Astrocyte of the spinal cord (primary cell): Measurements from ENCODE around the gene AKR1B1.

ENCODE experiments used
- DNase-seq: peaks from one replicate; pipeline ENCODE4 v3.0.0; 2011; ENCODE audit warnings: low read depth, low spot score
- H3K4me3 ChIP-seq: 2 replicates; pipeline ENCODE4 v1.5.1; 2011; ENCODE audit warnings: low read depth, mild to moderate bottlenecking, low read length, moderate library complexity
- CTCF ChIP-seq: IDR thresholded peaks from 2 replicates; pipeline ENCODE4 v1.5.1; 2012; ENCODE audit warnings: low read depth, mild to moderate bottlenecking, low read length, inconsistent platforms
- in situ Hi-C: cut with HindIII; loops from 2 replicates; pipeline ENCODE4 v1.10.0; 2017; ENCODE audit warnings: low sequenced_read_pairs

The AKR1B1 gene

GRCh38 chr7:134448356-134449229 is 10.3 kb downstream of the AKR1B1 start:
- TF ChIP-seq CTCF: no peak
- peak; percentile 86 for DNase-seq
- no peak overlapping the region for H3K4me3 ChIP-seq
- in situ Hi-C loops: no loop called here

- in situ Hi-C loops: no loop called here
- H3K4me3 ChIP-seq: no peak overlapping the region
- no peak for DNase-seq
- no peak for TF ChIP-seq CTCF
These were observed 11.5 kb downstream of the AKR1B1 start for GRCh38 chr7:134447383-134447782.

GRCh38 chr7:134446923-134447322 is 12.0 kb downstream of the AKR1B1 start:
- in situ Hi-C loops: no loop called here
- no peak for TF ChIP-seq CTCF
- H3K4me3 ChIP-seq: no peak overlapping the region
- DNase-seq: no peak

GRCh38 chr7:134446446-134446845 is 12.5 kb downstream of the AKR1B1 start:
- DNase-seq: no peak
- H3K4me3 ChIP-seq: no peak overlapping the region
- in situ Hi-C loops: no loop called here
- TF ChIP-seq CTCF: no peak

- H3K4me3 ChIP-seq: no peak overlapping the region
- in situ Hi-C loops: no loop called here
- no peak for TF ChIP-seq CTCF
- DNase-seq: no peak
These were observed 14.0 kb downstream of the AKR1B1 start for GRCh38 chr7:134444961-134445315.

- in situ Hi-C loops: no loop called here
- DNase-seq: no peak
- no peak for TF ChIP-seq CTCF
- H3K4me3 ChIP-seq: no peak overlapping the region
These were observed 14.5 kb downstream of the AKR1B1 start for GRCh38 chr7:134444198-134444960.
